Limb (tissue), 2 donors: Measurements from ENCODE around the gene UPK3A.
"Not testable (repeated sequence)": the region's sequence is repeated elsewhere in the genome, so short reads cannot be mapped to it uniquely, and the experiment has no call there.

Source experiments
- DNase-seq, 2 donors: peaks; one replicate each; pipeline ENCODE4 v3.0.0-alpha.2; 2016; ENCODE audit errors: extremely low spot score in 2 of 2

UPK3A gene

GRCh38 chr22:45257941-45258340 lies 26.8 kb upstream of the UPK3A start:
- not testable (repeated sequence) for DNase-seq

GRCh38 chr22:45259754-45260394 lies 24.9 kb upstream of the UPK3A start:
- no peak for DNase-seq

GRCh38 chr22:45260395-45260759 lies 24.4 kb upstream of the UPK3A start:
- not testable (repeated sequence) for DNase-seq

DNA sequence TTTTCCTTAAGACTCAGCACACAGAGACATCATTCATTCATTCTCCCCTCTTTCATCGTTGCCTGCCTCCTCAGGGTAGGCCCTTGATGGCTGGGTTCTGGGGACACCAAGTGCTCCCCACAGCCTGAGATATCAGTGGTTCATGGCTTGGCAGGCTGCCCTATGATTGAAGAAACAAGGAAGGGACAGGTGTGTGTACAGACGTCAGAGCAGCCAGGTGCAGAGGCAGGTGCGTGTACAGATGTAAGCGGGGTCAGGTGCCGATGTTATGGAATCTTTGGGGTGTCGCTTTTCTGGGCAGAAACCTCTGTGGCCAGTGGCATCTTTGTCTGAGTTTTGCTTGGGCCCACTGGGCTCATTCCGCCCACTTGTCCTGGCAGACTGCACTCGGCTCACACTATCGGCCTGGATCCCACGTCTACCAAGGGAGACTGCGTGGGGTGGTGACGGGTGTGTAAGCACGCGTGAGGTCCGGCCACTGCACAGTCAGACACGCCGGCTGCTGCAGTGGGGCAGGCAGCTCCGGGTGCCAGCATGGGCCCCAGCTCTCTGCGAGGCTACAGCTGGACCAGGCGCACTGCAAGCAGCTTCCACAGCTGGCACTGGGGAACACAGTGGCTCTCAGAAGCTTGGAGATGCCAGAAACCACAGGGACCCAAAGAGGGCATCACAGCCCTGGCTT lies 23.2 kb upstream of the UPK3A start:
- DNase-seq = no peak

DNA sequence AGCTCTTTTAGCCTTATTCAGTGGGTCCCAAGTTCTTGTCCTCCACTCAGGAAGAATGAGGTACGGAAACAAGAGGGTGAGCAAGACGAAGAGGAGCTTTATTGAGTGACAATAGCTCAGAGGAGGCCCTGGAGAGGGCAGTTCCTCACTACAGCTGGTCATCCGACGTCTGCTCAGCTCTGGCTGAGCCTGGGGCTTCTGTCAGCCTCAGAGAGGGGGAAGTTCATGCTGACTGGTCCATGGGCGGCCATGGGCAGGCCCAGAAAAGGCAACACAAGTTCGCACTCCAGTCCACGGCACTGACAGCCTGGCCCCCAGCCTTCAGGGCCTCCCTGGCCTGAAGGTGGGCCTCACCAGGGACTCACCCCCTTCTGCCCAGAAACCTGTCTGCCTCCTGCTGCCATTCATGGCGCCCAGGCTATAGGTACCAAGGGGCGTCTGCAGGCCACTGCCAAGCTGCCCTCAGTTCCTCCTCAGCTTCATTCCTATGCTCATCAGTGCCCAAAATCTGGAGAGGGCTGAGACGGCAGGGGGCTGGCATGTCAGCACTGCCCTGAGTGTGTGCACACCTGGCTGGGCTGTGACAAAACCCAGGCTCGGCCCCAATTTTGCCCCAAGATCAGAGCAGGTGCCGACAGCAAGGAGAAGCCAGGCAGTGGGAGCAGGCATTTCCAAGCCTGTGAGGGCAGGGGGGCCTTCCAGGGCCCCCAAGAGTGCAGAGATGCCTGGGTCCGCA lies 22.4 kb upstream of the UPK3A start:
- DNase-seq = no peak

GRCh38 chr22:45262931-45263462 lies 21.8 kb upstream of the UPK3A start:
- DNase-seq = no peak

DNA sequence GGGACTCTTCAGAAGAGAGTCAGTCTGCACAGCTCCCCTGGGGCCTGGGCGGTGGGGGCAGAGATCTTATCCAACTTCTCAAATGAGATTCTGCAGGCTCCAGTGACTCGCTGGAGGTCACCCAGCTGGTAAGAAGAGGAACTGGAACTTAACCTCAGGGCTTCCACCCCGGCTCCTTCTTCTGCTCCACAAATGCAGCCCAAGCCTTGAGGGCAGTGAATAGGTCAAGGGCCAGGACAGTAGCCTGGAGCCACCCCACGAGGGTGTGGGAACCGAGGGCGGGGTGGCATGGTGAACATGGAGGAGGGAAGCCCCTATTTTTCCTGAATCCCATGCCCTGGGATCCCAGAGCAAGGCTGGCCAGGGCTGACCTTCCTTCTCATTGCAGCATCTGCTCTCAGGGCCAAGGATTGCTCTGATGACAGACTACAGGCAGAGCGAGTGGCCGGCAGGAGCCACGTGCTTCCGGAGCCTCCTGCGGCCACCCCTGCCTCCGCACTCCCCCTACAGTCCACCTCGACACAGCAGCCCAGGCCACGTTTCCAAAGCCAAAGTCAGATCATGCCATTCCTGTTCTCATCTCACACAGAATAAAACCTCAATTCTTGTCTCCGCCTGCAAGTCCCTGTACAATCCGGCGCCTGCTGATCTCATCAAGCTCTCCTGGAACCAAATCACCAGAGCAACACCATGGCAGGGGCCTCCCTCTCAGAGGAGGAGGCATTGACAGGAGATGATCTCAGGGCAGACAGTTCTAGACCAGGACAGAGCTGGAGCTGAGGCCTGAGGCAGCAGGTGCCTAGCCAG lies 21.1 kb upstream of the UPK3A start:
- DNase-seq = peak in 1 of 2 donors; percentile 63

DNA sequence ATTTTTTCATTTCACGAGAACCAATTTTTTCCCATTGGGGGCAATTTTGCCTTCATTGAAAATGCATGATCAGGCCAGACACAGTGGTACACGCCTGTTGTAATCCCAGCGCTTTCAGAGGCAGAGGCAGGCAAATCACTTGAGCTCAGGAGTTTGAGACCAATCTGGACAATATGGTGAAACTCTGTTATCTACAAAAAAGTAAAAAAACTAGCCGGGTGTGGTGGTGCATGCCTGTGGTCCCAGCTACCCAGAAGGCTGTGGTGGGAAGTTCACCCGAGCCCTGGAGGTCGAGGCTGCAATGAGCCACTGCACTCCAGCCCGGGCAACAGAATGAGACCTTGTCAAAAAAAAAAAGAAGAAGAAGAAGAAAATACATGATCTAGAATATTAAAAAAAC lies 19.2 kb upstream of the UPK3A start:
- DNase-seq = no peak

- peak; percentile 39 to 79 for DNase-seq
Observed at GRCh38 chr22:45268167-45268957, 16.4 kb upstream of the UPK3A start.

GRCh38 chr22:45268958-45269844 lies 15.5 kb upstream of the UPK3A start:
- peak; percentile 84 to 97 for DNase-seq

DNA sequence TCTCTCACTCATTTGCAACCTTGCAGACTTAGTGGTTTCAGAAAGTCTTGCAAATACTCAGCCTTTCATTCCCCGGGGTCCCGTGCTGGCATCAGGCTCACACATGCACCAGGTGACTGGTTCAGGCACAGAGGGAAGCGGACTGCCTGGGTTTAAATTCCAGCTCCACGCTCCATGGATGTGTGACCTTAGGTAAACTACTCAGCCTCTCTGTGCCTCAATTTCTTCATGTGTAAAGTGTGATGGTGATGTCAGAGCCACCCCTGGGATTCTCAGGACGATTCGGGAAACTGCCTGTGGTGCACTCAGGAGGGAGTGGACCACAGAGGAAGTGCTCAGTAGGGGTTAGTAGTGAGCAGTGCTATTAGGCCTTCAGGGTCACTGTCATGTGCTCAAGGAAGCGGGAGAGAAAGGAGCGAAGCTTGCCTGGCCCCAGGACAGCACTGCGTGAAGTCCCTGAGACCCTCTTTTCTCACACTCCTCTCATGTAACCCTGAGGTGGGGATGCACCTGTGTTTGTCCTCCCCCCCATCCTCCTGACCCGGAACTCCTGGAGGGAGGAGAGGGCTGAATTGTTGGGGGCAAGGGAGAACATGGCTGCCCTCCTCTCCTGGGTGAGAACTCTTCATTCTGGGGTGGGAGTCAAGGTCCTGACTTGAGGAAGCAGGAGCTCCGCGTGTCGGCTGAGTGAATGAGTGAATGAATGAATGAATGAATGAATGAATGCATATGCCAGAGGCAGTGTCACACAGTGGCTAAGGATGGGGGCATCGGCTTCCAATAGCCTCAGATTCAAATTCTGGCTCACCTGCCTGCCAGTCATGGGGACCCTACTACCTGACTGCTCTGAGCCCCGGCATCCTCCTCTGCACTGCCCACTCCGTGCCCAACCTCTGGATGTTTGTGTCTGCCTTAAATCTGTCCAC lies 14.4 kb upstream of the UPK3A start:
- DNase-seq = no peak

- DNase-seq = peak; percentile 50 to 58
Observed at GRCh38 chr22:45271667-45272201, 13.0 kb upstream of the UPK3A start.

DNA sequence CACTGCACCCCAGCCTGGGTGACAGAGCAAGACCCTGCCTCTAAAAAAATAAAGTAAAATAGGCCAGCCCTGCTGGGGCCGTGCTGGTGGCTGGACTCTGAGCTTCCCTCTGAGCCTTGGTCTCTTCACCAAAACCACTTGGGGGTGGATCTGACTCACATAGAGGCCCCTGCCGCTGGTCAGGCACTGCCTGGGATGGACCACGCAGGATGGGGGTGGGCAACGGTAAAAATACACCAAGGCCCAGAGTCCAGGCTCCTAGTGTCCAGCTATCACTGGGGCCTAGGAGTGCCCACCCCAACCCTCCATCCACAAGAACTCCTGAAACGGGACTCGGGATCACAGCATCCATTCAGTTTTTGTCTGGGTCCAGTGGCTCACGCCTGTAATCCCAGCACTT lies 12.3 kb upstream of the UPK3A start:
- no peak for DNase-seq

- no peak for DNase-seq
Observed at GRCh38 chr22:45273452-45274075, 11.2 kb upstream of the UPK3A start.

- DNase-seq = no peak
Observed at GRCh38 chr22:45276507-45277105, 8.1 kb upstream of the UPK3A start.

DNA sequence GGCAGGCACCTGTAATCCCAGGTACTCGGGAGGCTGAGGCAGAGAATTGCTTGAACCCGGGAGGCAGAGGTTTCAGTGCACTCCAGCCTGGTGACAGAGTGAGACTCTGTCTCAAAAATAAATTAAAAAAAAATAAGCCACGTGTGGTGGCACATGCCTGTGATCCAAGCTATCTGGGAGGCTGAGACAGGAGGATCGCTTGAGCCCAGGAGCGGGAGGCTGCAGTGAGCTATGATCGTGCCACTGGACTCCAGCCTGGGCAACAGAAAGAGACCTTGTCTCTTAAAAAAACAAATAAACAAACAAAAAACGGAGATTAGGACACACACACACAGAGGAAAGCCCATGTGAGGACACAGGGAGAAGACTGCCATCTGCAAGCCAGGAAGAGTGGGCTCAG lies 7.0 kb upstream of the UPK3A start:
- not testable (repeated sequence) for DNase-seq

- DNase-seq = no peak
Observed at GRCh38 chr22:45278125-45278524, 6.6 kb upstream of the UPK3A start.

- no peak for DNase-seq
Observed at GRCh38 chr22:45280587-45280980, 4.2 kb upstream of the UPK3A start.
